SK-N-SH (cell line): ENCODE results near the gene SDC3. TPM values are rescaled to one million over a fixed set of nuclear protein-coding genes. Genes with fewer than 3 reads are reported as not detected.

ENCODE experiments used
- CTCF ChIA-PET: fragments of 300-600, 350-600 bp; formaldehyde crosslinking; extraction: SDS; loops from one replicate; lab custom pipeline; 2021; lab: Yijun Ruan, JAX
- POLR2A ChIA-PET: fragments of 350-600 bp; sonication (Branson Sonifier 250); formaldehyde crosslinking; extraction: SDS; loops from one replicate; lab custom pipeline; 2020; ENCODE audit warnings: antibody characterized with exemption, inconsistent platforms; lab: Yijun Ruan, JAX
- DNase-seq: peaks from one replicate; pipeline ENCODE4 v3.0.0; 2012
- H2AFZ ChIP-seq: fragments of 200-600 bp; sonication (generic); 2 replicates; pipeline ENCODE4 v1.8.1; 2016; ENCODE audit warnings: antibody characterized with exemption, mild to moderate bottlenecking, low read depth
- H3F3A ChIP-seq: fragments of 200-600 bp; sonication (generic); replicated peaks from 2 replicates; pipeline ENCODE3; 2016; ENCODE audit warnings: antibody characterized with exemption, mild to moderate bottlenecking; ENCODE audit not compliant: insufficient read depth
- H3K27ac ChIP-seq, 2 experiments: fragments of 200-500 bp in 1 of 2; fragments of 200-600 bp in 1 of 2; sonication (Bioruptor generic) in 1 of 2; sonication (generic), shearing (Covaris generic) in 1 of 2; 2 replicates each; pipeline versions ENCODE4 v1.5.1 to v1.6.1; 2014 to 2016; ENCODE audit warnings: low read depth in 2 of 2, inconsistent platforms in 1 of 2, low read length in 1 of 2, mild to moderate bottlenecking in 1 of 2, mixed read lengths in 1 of 2
- H3K27me3 ChIP-seq: fragments of 200-600 bp; sonication (generic), shearing (Covaris generic); 2 replicates; pipeline ENCODE4 v1.6.1; 2016; ENCODE audit warnings: mixed run types; ENCODE audit not compliant: insufficient read depth
- H3K36me3 ChIP-seq, 2 experiments: fragments of 200-500 bp in 1 of 2; fragments of 200-600 bp in 1 of 2; sonication (Bioruptor generic) in 1 of 2; sonication (generic) in 1 of 2; replicated peaks in 1 of 2; 2 replicates each; pipeline versions ENCODE3 to v1.5.1; 2014 to 2016; ENCODE audit warnings: low read length in 1 of 2, mild to moderate bottlenecking in 1 of 2; ENCODE audit not compliant: insufficient read depth in 2 of 2, control insufficient read depth in 1 of 2
- H3K4me1 ChIP-seq, 2 experiments: fragments of 200-500 bp in 1 of 2; fragments of 200-600 bp in 1 of 2; sonication (Bioruptor generic) in 1 of 2; sonication (generic), shearing (Covaris generic) in 1 of 2; 2 replicates each; pipeline versions ENCODE4 v1.5.1 to v1.6.1; 2014 to 2016; ENCODE audit warnings: low read depth in 1 of 2, low read length in 1 of 2, mixed run types in 1 of 2; ENCODE audit not compliant: insufficient read depth in 2 of 2, control insufficient read depth in 1 of 2
- H3K4me2 ChIP-seq: fragments of 200-600 bp; sonication (generic), shearing (Covaris generic); 2 replicates; pipeline ENCODE4 v1.6.1; 2017; ENCODE audit warnings: mixed run types
- H3K4me3 ChIP-seq, 2 experiments: fragments of 200-500 bp in 1 of 2; fragments of 200-600 bp in 1 of 2; sonication (Bioruptor generic) in 1 of 2; sonication (generic), shearing (Covaris generic) in 1 of 2; 2 replicates each; pipeline versions ENCODE4 v1.5.1 to v1.8.1; 2014 to 2016; ENCODE audit warnings: low read depth in 2 of 2, inconsistent platforms in 1 of 2, low read length in 1 of 2, mild to moderate bottlenecking in 1 of 2, mixed read lengths in 1 of 2, moderate library complexity in 1 of 2
- H3K79me2 ChIP-seq: fragments of 200-600 bp; sonication (generic); 2 replicates; pipeline ENCODE4 v1.8.1; 2017; ENCODE audit warnings: mild to moderate bottlenecking; ENCODE audit not compliant: insufficient read depth
- H3K9ac ChIP-seq: fragments of 200-600 bp; sonication (generic); 2 replicates; pipeline ENCODE4 v1.6.1; 2017; ENCODE audit warnings: mixed run types
- H3K9me2 ChIP-seq: fragments of 200-600 bp; sonication (generic); 2 replicates; pipeline ENCODE4 v1.6.1; 2017; ENCODE audit warnings: mixed run types
- H3K9me3 ChIP-seq: fragments of 200-600 bp; sonication (generic); 2 replicates; pipeline ENCODE4 v1.6.1; 2017; ENCODE audit warnings: mixed run types, mild to moderate bottlenecking, moderate library complexity
- H4K20me1 ChIP-seq: fragments of 200-600 bp; sonication (generic); 2 replicates; pipeline ENCODE4 v1.6.1; 2017; ENCODE audit warnings: mild to moderate bottlenecking, mixed run types; ENCODE audit not compliant: insufficient read depth
- CTCF ChIP-seq: fragments of 200-600 bp; sonication (generic); IDR thresholded peaks from 2 replicates; pipeline ENCODE4 v1.6.1; 2017; ENCODE audit warnings: antibody characterized with exemption, mild to moderate bottlenecking, moderate library complexity
- ELF1 ChIP-seq: IDR thresholded peaks from 2 replicates; pipeline ENCODE4 v1.4.0; 2012
- EP300 ChIP-seq, 2 experiments: IDR thresholded peaks; 2 replicates each; pipeline versions ENCODE4 v1.4.0 to v1.6.1; 2012; ENCODE audit warnings: borderline replicate concordance in 1 of 2, low read depth in 1 of 2, low read length in 1 of 2
- FOSL2 ChIP-seq: IDR thresholded peaks from 2 replicates; pipeline ENCODE4 v1.4.0; 2012; ENCODE audit warnings: low read depth, mild to moderate bottlenecking, moderate library complexity, borderline replicate concordance
- GABPA ChIP-seq: IDR thresholded peaks from 2 replicates; pipeline ENCODE4 v1.4.0; 2012; ENCODE audit warnings: low read depth, mild to moderate bottlenecking
- JUND ChIP-seq: IDR thresholded peaks from 2 replicates; pipeline ENCODE4 v1.4.0; 2012
- MEF2A ChIP-seq: IDR thresholded peaks from 2 replicates; pipeline ENCODE4 v1.4.0; 2012; ENCODE audit warnings: low read depth, borderline replicate concordance
- MXI1 ChIP-seq: IDR thresholded peaks from 2 replicates; pipeline ENCODE4 v1.6.1; 2012; ENCODE audit warnings: mild to moderate bottlenecking, low read depth, low read length, improper control_type of control experiment
- NFIC ChIP-seq: IDR thresholded peaks from 2 replicates; pipeline ENCODE4 v1.4.0; 2012; ENCODE audit warnings: borderline replicate concordance
- POLR2AphosphoS5 ChIP-seq: IDR thresholded peaks from 2 replicates; pipeline ENCODE4 v1.6.1; 2012; ENCODE audit warnings: low read depth, low read length
- RAD21 ChIP-seq: IDR thresholded peaks from 2 replicates; pipeline ENCODE4 v1.6.1; 2012; ENCODE audit warnings: mild to moderate bottlenecking, low read length
- SMC3 ChIP-seq: IDR thresholded peaks from 2 replicates; pipeline ENCODE4 v1.6.1; 2012; ENCODE audit warnings: low read depth, low read length, improper control_type of control experiment
- YY1 ChIP-seq: IDR thresholded peaks from 2 replicates; pipeline ENCODE4 v1.4.0; 2012; ENCODE audit warnings: low read depth, mild to moderate bottlenecking
- WGBS: methylation state at CpG from one replicate; pipeline ENCODE4 v1.1.6; 2017; ENCODE audit warnings: low lambda C conversion rate; 5-methylcytosine and 5-hydroxymethylcytosine counted together
- polyA plus RNA-seq, 3 experiments: library from polyadenylated mRNA; depleted of rRNA; stranded (reverse); fragments of >200 nt; gene quantifications; 2 replicates each; pipeline ENCODE4 v1.2.3, GENCODE V29; 2012
- TF ChIP-seq, protein P1 (sequence below): IDR thresholded peaks from 2 replicates; pipeline ENCODE4 v1.4.0; 2012; ENCODE audit warnings: low read depth, borderline replicate concordance
- TF ChIP-seq, protein P2 (sequence below): fragments of 150-350 bp; IDR thresholded peaks from 2 replicates; pipeline ENCODE4 v1.6.1; 2016; ENCODE audit warnings: mild to moderate bottlenecking, low read depth, low read length
- TF ChIP-seq, protein P3 (sequence below): IDR thresholded peaks from 2 replicates; pipeline ENCODE4 v1.6.1; 2012; ENCODE audit warnings: mild to moderate bottlenecking, low read depth, low read length, moderate library complexity

Gene SDC3, protein sequence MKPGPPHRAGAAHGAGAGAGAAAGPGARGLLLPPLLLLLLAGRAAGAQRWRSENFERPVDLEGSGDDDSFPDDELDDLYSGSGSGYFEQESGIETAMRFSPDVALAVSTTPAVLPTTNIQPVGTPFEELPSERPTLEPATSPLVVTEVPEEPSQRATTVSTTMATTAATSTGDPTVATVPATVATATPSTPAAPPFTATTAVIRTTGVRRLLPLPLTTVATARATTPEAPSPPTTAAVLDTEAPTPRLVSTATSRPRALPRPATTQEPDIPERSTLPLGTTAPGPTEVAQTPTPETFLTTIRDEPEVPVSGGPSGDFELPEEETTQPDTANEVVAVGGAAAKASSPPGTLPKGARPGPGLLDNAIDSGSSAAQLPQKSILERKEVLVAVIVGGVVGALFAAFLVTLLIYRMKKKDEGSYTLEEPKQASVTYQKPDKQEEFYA
- 16.2 and 18.8 TPM in 2 replicates for polyA plus RNA-seq (2012; rRNA removed)
- polyA plus RNA-seq (2012; cell fraction: cytosol; rRNA removed): 14.0 and 19.2 TPM in 2 replicates
- 17.4 and 19.3 TPM in 2 replicates for polyA plus RNA-seq (2012; cell fraction: nucleus; rRNA removed)

DNA sequence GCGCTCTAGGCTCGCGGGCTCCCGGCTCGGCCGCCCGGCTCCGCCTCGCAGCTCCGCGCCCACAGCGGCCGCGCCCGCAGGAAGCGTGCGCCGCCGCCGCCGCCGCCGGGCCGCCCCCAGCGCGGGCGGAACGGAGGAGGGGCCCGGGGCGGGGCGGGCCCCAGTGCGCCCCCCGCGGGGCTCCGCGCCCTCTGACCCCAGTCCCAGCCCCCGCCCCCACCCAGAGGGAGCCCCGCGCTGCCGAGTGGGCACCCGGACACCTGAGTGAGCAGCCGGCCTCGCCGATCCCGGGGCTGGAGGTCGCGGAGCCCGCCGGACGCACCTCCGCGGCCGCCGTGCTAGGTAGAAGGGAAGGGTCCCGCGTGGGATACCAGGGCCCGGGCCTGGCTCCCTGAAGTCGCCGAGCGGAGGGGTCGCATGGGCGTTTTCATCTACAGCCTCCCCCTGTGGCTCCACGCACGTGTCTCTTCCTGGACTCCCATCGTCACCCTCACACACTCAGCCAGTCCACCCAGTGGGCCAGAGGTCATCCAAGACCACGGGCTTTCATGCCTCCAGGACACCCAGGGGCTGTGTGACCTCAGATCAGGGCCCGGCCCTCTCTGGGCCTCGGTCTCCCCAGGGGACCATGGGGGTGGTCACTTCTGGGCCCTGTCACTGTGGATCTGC is at the start of gene SDC3:
Gene SDC3, minus strand, starts transcription at position 63 of the 669 bp plus-strand sequence. CDS start 172 bp downstream, outside the sequence.
- peaks cover 36% of the 10 kb centered on the region for H4K20me1 ChIP-seq
- no peaks in the 10 kb centered on the region for H3K27me3 ChIP-seq
- TF ChIP-seq MEF2A (no peak), MXI1 (0 out of 2 replicates have a peak, but pooled peaks have one; percentile 10)
- peaks cover 40% of the 10 kb centered on the region for H3K79me2 ChIP-seq
- 12% methylated on average over 25 of the region's 68 CpGs for WGBS
- peak within 1 kb of the TSS; percentile 61 to 75 for H3K4me3 ChIP-seq
- H3K4me2 ChIP-seq: peak within 1 kb of the TSS; percentile 91
- H3F3A ChIP-seq: no peaks in the 10 kb centered on the region
- CTCF ChIA-PET: interaction anchor here (6.7 to 47.0 kb wide), 4 partner anchors 21 to 189 kb away, joined by 93 to 1422 read pairs (median 164); no protein-coding TSS in a partner anchor
- POLR2A ChIA-PET: interaction anchor here (0.6 kb wide), 1 partner anchor 84 kb away, joined by 3 read pairs; no protein-coding TSS in a partner anchor
- no peaks in the 10 kb centered on the region for H3K9me3 ChIP-seq
- no peaks in the 10 kb centered on the region for H3K9me2 ChIP-seq
- H2AFZ ChIP-seq: peak within 1 kb of the TSS; percentile 56; the same call in 1 of the 2 replicates
- H3K4me1 ChIP-seq: peaks cover 4 to 24% of the 10 kb centered on the region in 2 experiments; a peak in 2 of 4 replicates
- DNase-seq: no peak
- no peak within 1 kb of the TSS for H3K27ac ChIP-seq
- no peaks in the 10 kb centered on the region for H3K36me3 ChIP-seq
- peak within 1 kb of the TSS; percentile 73 for H3K9ac ChIP-seq

DNA sequence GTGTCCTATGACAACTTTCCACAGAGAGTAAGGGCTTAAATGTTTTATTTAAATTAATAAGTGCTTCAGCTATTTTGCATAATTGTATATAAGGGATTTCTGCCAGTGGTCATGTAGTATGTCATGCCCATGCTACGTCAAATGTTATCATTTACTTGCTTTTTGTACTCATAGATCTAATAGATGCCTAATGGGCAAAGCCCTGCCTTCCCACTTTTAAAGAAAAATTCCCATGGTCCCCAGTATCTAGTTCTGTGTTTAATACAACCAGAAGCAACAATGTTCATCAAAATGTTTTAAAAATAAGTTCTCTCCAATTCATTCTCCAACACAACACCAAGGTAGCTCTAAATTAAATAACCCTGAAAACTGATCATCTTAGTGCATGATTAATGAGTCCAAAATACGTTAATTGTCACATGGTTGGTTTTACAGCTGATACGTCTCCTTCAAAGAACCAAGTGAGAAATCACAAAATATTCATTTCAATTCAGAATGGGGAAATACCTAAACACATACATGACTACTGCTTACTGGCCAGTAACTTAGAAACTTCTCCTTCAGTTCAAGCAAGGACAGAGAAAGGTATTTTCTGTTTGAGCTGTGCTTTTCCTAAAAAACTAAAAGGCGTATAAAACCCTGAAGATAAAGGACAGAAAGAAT is 49.1 kb upstream of the SDC3 start:
- Histone ChIP-seq H3K9me3 (no peaks in the 10 kb centered on the region), H3K27me3 (no peaks in the 10 kb centered on the region), H3K4me2 (no peak overlapping the region), H3K79me2 (peaks cover 94% of the 10 kb centered on the region), H3F3A (peaks cover 21% of the 10 kb centered on the region), H3K27ac (no peak overlapping the region), H3K9ac (no peak overlapping the region), H3K36me3 (peaks cover 67 to 86% of the 10 kb centered on the region in 2 experiments), H4K20me1 (no peaks in the 10 kb centered on the region; the same call in 1 of the 2 replicates), H3K9me2 (no peaks in the 10 kb centered on the region), H3K4me1 (peaks cover 0 to 13% of the 10 kb centered on the region in 2 experiments; a peak in 2 of 4 replicates), H3K4me3 (no peak overlapping the region), H2AFZ (no peak overlapping the region)
- no peak for TF ChIP-seq POLR2AphosphoS5
- TF ChIP-seq CTCF: no peak
- TF ChIP-seq YY1: no peak
- no peak for TF ChIP-seq SMC3
- no peak for TF ChIP-seq GABPA
- TF ChIP-seq JUND: no peak
- TF ChIP-seq, protein P1, sequence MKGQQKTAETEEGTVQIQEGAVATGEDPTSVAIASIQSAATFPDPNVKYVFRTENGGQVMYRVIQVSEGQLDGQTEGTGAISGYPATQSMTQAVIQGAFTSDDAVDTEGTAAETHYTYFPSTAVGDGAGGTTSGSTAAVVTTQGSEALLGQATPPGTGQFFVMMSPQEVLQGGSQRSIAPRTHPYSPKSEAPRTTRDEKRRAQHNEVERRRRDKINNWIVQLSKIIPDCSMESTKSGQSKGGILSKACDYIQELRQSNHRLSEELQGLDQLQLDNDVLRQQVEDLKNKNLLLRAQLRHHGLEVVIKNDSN: no peak
- TF ChIP-seq, protein P2, sequence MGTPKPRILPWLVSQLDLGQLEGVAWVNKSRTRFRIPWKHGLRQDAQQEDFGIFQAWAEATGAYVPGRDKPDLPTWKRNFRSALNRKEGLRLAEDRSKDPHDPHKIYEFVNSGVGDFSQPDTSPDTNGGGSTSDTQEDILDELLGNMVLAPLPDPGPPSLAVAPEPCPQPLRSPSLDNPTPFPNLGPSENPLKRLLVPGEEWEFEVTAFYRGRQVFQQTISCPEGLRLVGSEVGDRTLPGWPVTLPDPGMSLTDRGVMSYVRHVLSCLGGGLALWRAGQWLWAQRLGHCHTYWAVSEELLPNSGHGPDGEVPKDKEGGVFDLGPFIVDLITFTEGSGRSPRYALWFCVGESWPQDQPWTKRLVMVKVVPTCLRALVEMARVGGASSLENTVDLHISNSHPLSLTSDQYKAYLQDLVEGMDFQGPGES: no peak
- TF ChIP-seq FOSL2: no peak
- no peak for TF ChIP-seq ELF1
- no peak for TF ChIP-seq RAD21
- TF ChIP-seq NFIC: no peak
- no peak for TF ChIP-seq EP300 (IDR thresholded peaks at IDR 0.05; ENCODE audit: borderline replicate concordance in 1 of 2, low read depth in 1 of 2, low read length in 1 of 2)
- TF ChIP-seq, protein P3, sequence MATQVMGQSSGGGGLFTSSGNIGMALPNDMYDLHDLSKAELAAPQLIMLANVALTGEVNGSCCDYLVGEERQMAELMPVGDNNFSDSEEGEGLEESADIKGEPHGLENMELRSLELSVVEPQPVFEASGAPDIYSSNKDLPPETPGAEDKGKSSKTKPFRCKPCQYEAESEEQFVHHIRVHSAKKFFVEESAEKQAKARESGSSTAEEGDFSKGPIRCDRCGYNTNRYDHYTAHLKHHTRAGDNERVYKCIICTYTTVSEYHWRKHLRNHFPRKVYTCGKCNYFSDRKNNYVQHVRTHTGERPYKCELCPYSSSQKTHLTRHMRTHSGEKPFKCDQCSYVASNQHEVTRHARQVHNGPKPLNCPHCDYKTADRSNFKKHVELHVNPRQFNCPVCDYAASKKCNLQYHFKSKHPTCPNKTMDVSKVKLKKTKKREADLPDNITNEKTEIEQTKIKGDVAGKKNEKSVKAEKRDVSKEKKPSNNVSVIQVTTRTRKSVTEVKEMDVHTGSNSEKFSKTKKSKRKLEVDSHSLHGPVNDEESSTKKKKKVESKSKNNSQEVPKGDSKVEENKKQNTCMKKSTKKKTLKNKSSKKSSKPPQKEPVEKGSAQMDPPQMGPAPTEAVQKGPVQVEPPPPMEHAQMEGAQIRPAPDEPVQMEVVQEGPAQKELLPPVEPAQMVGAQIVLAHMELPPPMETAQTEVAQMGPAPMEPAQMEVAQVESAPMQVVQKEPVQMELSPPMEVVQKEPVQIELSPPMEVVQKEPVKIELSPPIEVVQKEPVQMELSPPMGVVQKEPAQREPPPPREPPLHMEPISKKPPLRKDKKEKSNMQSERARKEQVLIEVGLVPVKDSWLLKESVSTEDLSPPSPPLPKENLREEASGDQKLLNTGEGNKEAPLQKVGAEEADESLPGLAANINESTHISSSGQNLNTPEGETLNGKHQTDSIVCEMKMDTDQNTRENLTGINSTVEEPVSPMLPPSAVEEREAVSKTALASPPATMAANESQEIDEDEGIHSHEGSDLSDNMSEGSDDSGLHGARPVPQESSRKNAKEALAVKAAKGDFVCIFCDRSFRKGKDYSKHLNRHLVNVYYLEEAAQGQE: no peak
- DNase-seq: no peak
- CTCF ChIA-PET: interaction anchor here (1.0 to 1.4 kb wide), 3 partner anchors 9 to 45 kb away, joined by 3 to 5 read pairs (median 3); no protein-coding TSS in a partner anchor
- 98% methylated on average over 4 of the region's 4 CpGs for WGBS
- POLR2A ChIA-PET: no interaction called here
